Measurements from ENCODE around the gene RXRG. TPM values are rescaled to one million over a fixed set of nuclear protein-coding genes. Genes with fewer than 3 reads are reported as not detected.
A peak's percentile ranks its signal among the peaks of the same experiment; 100 is the strongest.

Gene RXRG
- total RNA-seq, 4 donors from 2014 or later = 1.7 to 3.9 (median 2.5) TPM

DNA sequence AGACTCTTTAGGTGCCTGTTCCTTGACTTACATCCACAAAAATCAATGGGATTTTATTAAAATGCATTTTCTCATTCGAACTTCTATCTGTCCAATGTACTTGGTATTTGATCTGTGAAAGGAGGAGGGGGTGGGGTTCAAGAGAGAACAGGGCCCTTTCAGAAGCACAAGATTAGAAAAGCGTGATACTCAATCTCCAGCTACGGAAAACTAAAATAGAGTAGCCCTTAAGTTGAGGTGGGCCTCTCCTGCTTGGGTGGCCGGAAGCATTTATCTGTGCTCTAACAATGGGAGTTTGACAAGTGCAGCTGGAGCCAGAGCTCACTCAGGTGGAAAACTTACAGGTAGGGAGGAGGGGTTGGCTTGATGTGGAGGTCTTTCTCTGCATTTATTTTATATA is 462 bp upstream of the RXRG start:
- H3K9me3 ChIP-seq = no peaks in the 10 kb centered on the region
- peak overlapping the region; percentile 2 to 63 (median 6) for H3K27ac ChIP-seq (replicated peaks in 1 of 4)
- peak overlapping the region; percentile 33 to 52 (median 38) for H3K4me3 ChIP-seq
- peaks cover 0 to 66% (median 13%) of the 10 kb centered on the region in 4 donors for H3K27me3 ChIP-seq
- intact Hi-C loops (cut with DNase I) = no loop called here
- 60% methylated on average over 4 of the region's 4 CpGs for WGBS
- no peak for DNase-seq (ENCODE audit: extremely low spot score)
- no peaks in the 10 kb centered on the region for H3K36me3 ChIP-seq
- H3K4me1 ChIP-seq = peaks cover 5 to 23% (median 20%) of the 10 kb centered on the region in 4 donors
- no peak for TF ChIP-seq CTCF (IDR thresholded peaks at IDR 0.05)
- no peak for TF ChIP-seq POLR2AphosphoS5 (IDR thresholded peaks at IDR 0.05)
- TF ChIP-seq EP300 (IDR thresholded peaks at IDR 0.05) = no peak
- TF ChIP-seq POLR2A (IDR thresholded peaks at IDR 0.05; ENCODE audit: low read depth) = no peak

- TF ChIP-seq POLR2A (IDR thresholded peaks at IDR 0.05; ENCODE audit: low read depth) (no peak), EP300 (IDR thresholded peaks at IDR 0.05) (no peak), CTCF (IDR thresholded peaks at IDR 0.05) (no peak), POLR2AphosphoS5 (IDR thresholded peaks at IDR 0.05) (no peak)
- WGBS = 20% methylated on average over 7 of the region's 8 CpGs
- Histone ChIP-seq H3K9me3 (no peaks in the 10 kb centered on the region), H3K4me3 (peak overlapping the region; percentile 33 to 52 (median 38)), H3K27ac (replicated peaks in 1 of 4) (peak overlapping the region in 2 of 4 donors; percentile 26 to 60), H3K4me1 (peaks cover 5 to 23% (median 20%) of the 10 kb centered on the region in 4 donors), H3K27me3 (peaks cover 0 to 73% (median 13%) of the 10 kb centered on the region in 4 donors), H3K36me3 (no peaks in the 10 kb centered on the region)
- DNase-seq (ENCODE audit: extremely low spot score) = no peak
- intact Hi-C loops (cut with DNase I) = no loop called here
Observed at GRCh38 chr1:165443539-165444311, 1.2 kb downstream of the RXRG start.

DNA sequence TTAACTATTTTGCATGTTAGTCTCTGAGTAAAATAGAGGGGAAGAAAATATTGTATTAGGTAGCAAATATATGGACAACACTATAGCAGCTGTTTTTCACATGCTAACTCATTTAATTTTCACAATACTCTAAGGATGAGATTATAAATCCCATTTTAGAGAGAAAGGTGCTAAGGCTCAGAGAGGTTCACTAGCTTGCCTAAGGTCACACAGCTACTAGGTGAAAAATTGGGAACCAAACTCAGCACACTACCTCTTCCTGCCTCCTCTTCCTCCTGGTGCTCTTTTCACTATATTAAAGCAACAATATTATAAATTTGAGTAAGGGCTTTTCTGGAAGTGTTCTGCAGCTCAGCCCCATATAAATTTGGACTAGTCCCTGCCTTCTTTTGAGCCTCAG is 2.3 kb downstream of the RXRG start:
- TF ChIP-seq CTCF (IDR thresholded peaks at IDR 0.05) (no peak), EP300 (IDR thresholded peaks at IDR 0.05) (no peak), POLR2AphosphoS5 (IDR thresholded peaks at IDR 0.05) (no peak), POLR2A (IDR thresholded peaks at IDR 0.05; ENCODE audit: low read depth) (no peak)
- H3K4me1 ChIP-seq = peaks cover 5 to 23% (median 20%) of the 10 kb centered on the region in 4 donors
- no peaks in the 10 kb centered on the region for H3K9me3 ChIP-seq
- intact Hi-C loops (cut with DNase I) = no loop called here
- no peak for DNase-seq (ENCODE audit: extremely low spot score)
- H3K27me3 ChIP-seq = peaks cover 0 to 66% (median 13%) of the 10 kb centered on the region in 4 donors
- H3K4me3 ChIP-seq = no peak overlapping the region
- no peaks in the 10 kb centered on the region for H3K36me3 ChIP-seq
- H3K27ac ChIP-seq (replicated peaks in 1 of 4) = no peak overlapping the region

GRCh38 chr1:165442053-165442452 is 2.9 kb downstream of the RXRG start:
- Histone ChIP-seq H3K27ac (replicated peaks in 1 of 4) (no peak overlapping the region), H3K9me3 (no peaks in the 10 kb centered on the region), H3K4me3 (no peak overlapping the region), H3K27me3 (peaks cover 0 to 63% (median 13%) of the 10 kb centered on the region in 4 donors), H3K4me1 (peaks cover 5 to 23% (median 20%) of the 10 kb centered on the region in 4 donors), H3K36me3 (no peaks in the 10 kb centered on the region)
- DNase-seq (ENCODE audit: extremely low spot score) = no peak
- 81% methylated on average over 3 of the region's 3 CpGs for WGBS
- no peak for TF ChIP-seq CTCF (IDR thresholded peaks at IDR 0.05)
- no peak for TF ChIP-seq EP300 (IDR thresholded peaks at IDR 0.05)
- no peak for TF ChIP-seq POLR2A (IDR thresholded peaks at IDR 0.05; ENCODE audit: low read depth)
- no peak for TF ChIP-seq POLR2AphosphoS5 (IDR thresholded peaks at IDR 0.05)
- intact Hi-C loops (cut with DNase I) = no loop called here

Data from esophagus muscularis mucosa (tissue), 4 donors.